ENCODE results near the gene TRIP13. TPM values are rescaled to one million over a fixed set of nuclear protein-coding genes. Genes with fewer than 3 reads are reported as not detected.

Gene TRIP13
- total and polyA plus RNA-seq, 2 experiments from 2014 or later = 42.5 to 44.8 TPM

- Mint-ChIP-seq H3K4me1 (no peaks in the 10 kb centered on the region; the same call in 2 of the 3 replicates), H3K27ac (no peak overlapping the region; the same call in 1 of the 2 replicates), H3K36me3 (ENCODE audit: low read depth) (peaks cover 86% of the 10 kb centered on the region), H3K9me3 (no peaks in the 10 kb centered on the region), H3K27me3 (ENCODE audit: insufficient read depth, low read depth, poor library complexity) (peaks cover 2% of the 10 kb centered on the region), H3K4me3 (no peak overlapping the region; the same call in 2 of the 3 replicates)
- Histone ChIP-seq H3F3A (replicated peaks; ENCODE audit: low read depth) (no peaks in the 10 kb centered on the region), H3K36me3 (ENCODE audit: insufficient read depth) (peaks cover 35% of the 10 kb centered on the region), H3K27ac (ENCODE audit: low read depth) (no peak overlapping the region), H3K4me1 (ENCODE audit: insufficient read depth) (no peaks in the 10 kb centered on the region), H2AFZ (no peak overlapping the region), H4K20me1 (replicated peaks; ENCODE audit: insufficient read depth) (peaks cover 4% of the 10 kb centered on the region; the same call in 1 of the 2 replicates), H3K4me3 (no peak overlapping the region), H3K79me2 (replicated peaks; ENCODE audit: insufficient read depth) (no peaks in the 10 kb centered on the region), H3K27me3 (ENCODE audit: insufficient read depth) (no peaks in the 10 kb centered on the region), H3K4me2 (no peak overlapping the region), H3K9me2 (ENCODE audit: insufficient read depth) (no peaks in the 10 kb centered on the region)
- no peak for TF ChIP-seq EZH2 (IDR thresholded peaks at IDR 0.05; ENCODE audit: low read depth, unreplicated experiment)
- peak in 1 of 2 experiments; percentile 22; a peak in 2 of 4 replicates for TF ChIP-seq CTCF (conservative IDR thresholded peaks at IDR 0.05; ENCODE audit: low read depth in 2 of 2)
- peak; percentile 38 for DNase-seq (ENCODE audit: low spot score)
- ATAC-seq = peak; percentile 63
Observed at GRCh38 chr5:912280-913091, 19.8 kb downstream of the TRIP13 start.

DNA sequence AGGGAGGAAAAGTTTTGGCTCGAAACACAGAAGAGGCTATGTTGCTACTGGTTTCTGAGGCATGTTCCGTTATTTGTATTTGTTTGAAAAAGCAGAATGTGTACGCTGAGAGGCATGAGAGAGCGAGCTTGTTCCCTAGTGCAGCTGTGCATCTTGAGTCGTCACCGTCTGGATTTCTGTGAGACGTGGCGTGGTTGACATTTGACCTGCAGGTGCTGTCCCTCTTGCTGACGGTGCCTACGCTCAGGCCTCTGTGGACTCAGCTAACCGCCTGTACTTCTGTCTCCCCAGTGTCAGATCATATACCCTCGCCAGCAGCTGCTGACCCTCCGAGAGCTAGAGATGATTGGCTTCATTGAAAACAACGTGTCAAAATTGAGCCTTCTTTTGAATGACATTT is 21.5 kb downstream of the TRIP13 start:
- Histone ChIP-seq H3K9me2 (ENCODE audit: insufficient read depth) (no peaks in the 10 kb centered on the region), H2AFZ (no peak overlapping the region), H3K27me3 (ENCODE audit: insufficient read depth) (no peaks in the 10 kb centered on the region), H3K27ac (ENCODE audit: low read depth) (no peak overlapping the region), H3K4me1 (ENCODE audit: insufficient read depth) (no peaks in the 10 kb centered on the region), H3F3A (replicated peaks; ENCODE audit: low read depth) (no peaks in the 10 kb centered on the region), H3K36me3 (ENCODE audit: insufficient read depth) (peaks cover 36% of the 10 kb centered on the region), H3K79me2 (replicated peaks; ENCODE audit: insufficient read depth) (no peaks in the 10 kb centered on the region), H4K20me1 (replicated peaks; ENCODE audit: insufficient read depth) (peaks cover 9% of the 10 kb centered on the region; the same call in 1 of the 2 replicates), H3K4me3 (no peak overlapping the region), H3K4me2 (no peak overlapping the region)
- H3K4me3 Mint-ChIP-seq = no peak overlapping the region
- no peaks in the 10 kb centered on the region for H3K9me3 Mint-ChIP-seq
- no peak for DNase-seq (ENCODE audit: low spot score)
- H3K36me3 Mint-ChIP-seq (ENCODE audit: low read depth) = peaks cover 82% of the 10 kb centered on the region
- no peak for TF ChIP-seq REST (IDR thresholded peaks at IDR 0.05; ENCODE audit: unreplicated experiment)
- no peak for TF ChIP-seq EZH2 (IDR thresholded peaks at IDR 0.05; ENCODE audit: low read depth, unreplicated experiment)
- no peak for TF ChIP-seq NANOG (IDR thresholded peaks at IDR 0.05; ENCODE audit: borderline replicate concordance)
- H3K4me1 Mint-ChIP-seq = no peaks in the 10 kb centered on the region; the same call in 2 of the 3 replicates
- ATAC-seq = no peak
- no peak overlapping the region for H3K27ac Mint-ChIP-seq
- H3K27me3 Mint-ChIP-seq (ENCODE audit: insufficient read depth, low read depth, poor library complexity) = peaks cover 5% of the 10 kb centered on the region
